A549 (cell line): ENCODE data around the gene NCOA7. TPM values are rescaled to one million over a fixed set of nuclear protein-coding genes. Genes with fewer than 3 reads are reported as not detected.

Source experiments
- ATAC-seq, 2 experiments: fragments of 200-7000 bp in 1 of 2; fragments of >200 bp in 1 of 2; cut with Nextera tagmentation in 1 of 2; cut with Tn5 transposase in 1 of 2; 3 replicates each; pipeline versions ENCODE4 v1.8.0 to v1.9.1; 2018 to 2020; ENCODE audit warnings: mild to moderate bottlenecking in 1 of 2, moderate library complexity in 1 of 2
- CTCF ChIA-PET: fragments of 300-600 bp; sonication (Branson Sonifier 250); formaldehyde crosslinking; extraction: SDS; loops from one replicate; lab custom pipeline; 2021; ENCODE audit warnings: antibody characterized with exemption, inconsistent platforms; lab: Yijun Ruan, JAX
- POLR2A ChIA-PET: fragments of 350-600 bp; formaldehyde crosslinking; extraction: SDS; loops from one replicate; lab custom pipeline; 2021; ENCODE audit warnings: antibody characterized with exemption, inconsistent platforms; lab: Yijun Ruan, JAX
- DNase-seq, 2 experiments: peaks; one replicate each; pipeline versions ENCODE4 v3.0.0 to v3.0.0-alpha.2; 2011 to 2016; ENCODE audit warnings: low read depth in 1 of 2, low spot score in 1 of 2
- FAIRE-seq: peaks from 2 replicates; lab custom pipeline; 2011; peaks lifted over from hg19 to GRCh38; lab: Jason Lieb, UNC
- H3K27ac ChIP-seq, 2 experiments: fragments of >200 bp; sonication (Bioruptor Twin); formaldehyde crosslinking; 3 replicates each; pipeline ENCODE4 v1.5.1; 2016 to 2017
- H3K4me1 ChIP-seq: fragments of >200 bp; sonication (Bioruptor Twin); formaldehyde crosslinking; 3 replicates; pipeline ENCODE4 v1.6.1; 2016
- H3K4me2 ChIP-seq: fragments of >200 bp; sonication (Bioruptor Twin); formaldehyde crosslinking; 3 replicates; pipeline ENCODE4 v1.6.1; 2016
- H3K4me3 ChIP-seq: fragments of >200 bp; sonication (Bioruptor Twin); formaldehyde crosslinking; 3 replicates; pipeline ENCODE4 v1.5.1; 2016
- H3K9me3 ChIP-seq: fragments of >200 bp; sonication (Bioruptor Twin); formaldehyde crosslinking; 3 replicates; pipeline ENCODE4 v1.6.1; 2016
- CBX2 ChIP-seq: fragments of 200-600 bp; sonication (generic); IDR thresholded peaks from 2 replicates; pipeline ENCODE4 v1.6.1; 2016; ENCODE audit warnings: low read depth, mild to moderate bottlenecking, borderline replicate concordance
- GATA3 ChIP-seq: IDR thresholded peaks from 2 replicates; pipeline ENCODE4 v1.6.1; 2012; ENCODE audit warnings: borderline replicate concordance
- JUN ChIP-seq, 2 experiments: fragments of >200 bp; sonication (Bioruptor Twin); formaldehyde crosslinking; IDR thresholded peaks; 2 replicates in 1 of 2; 3 replicates in 1 of 2; pipeline ENCODE4 v1.6.1; 2016 to 2017
- KDM5A ChIP-seq: fragments of 200-600 bp; sonication (generic); IDR thresholded peaks from 2 replicates; pipeline ENCODE4 v1.6.1; 2016; ENCODE audit warnings: antibody characterized with exemption, mild to moderate bottlenecking
- PHF8 ChIP-seq: fragments of 200-600 bp; sonication (generic); IDR thresholded peaks from 2 replicates; pipeline ENCODE4 v1.6.1; 2016; ENCODE audit warnings: low read depth, mild to moderate bottlenecking, antibody characterized with exemption, moderate library complexity, borderline replicate concordance
- RAD21 ChIP-seq, 2 experiments: fragments of >200 bp in 1 of 2; sonication (Bioruptor Twin) in 1 of 2; formaldehyde crosslinking in 1 of 2; IDR thresholded peaks in 1 of 2; conservative IDR thresholded peaks in 1 of 2; 2 replicates in 1 of 2; 3 replicates in 1 of 2; pipeline ENCODE4 v1.6.1; 2012 to 2018; ENCODE audit warnings: inconsistent platforms in 1 of 2
- SMC3 ChIP-seq: fragments of >200 bp; sonication (Bioruptor Twin); formaldehyde crosslinking; IDR thresholded peaks from 3 replicates; pipeline ENCODE4 v1.6.1; 2018; ENCODE audit warnings: inconsistent platforms
- ZFP36 ChIP-seq: fragments of 450-650 bp; IDR thresholded peaks from 2 replicates; pipeline ENCODE4 v1.6.1; 2014; ENCODE audit warnings: borderline replicate concordance; ENCODE audit not compliant: partially characterized antibody
- ZNF302 ChIP-seq: fragments of 250-450 bp; sonication (Bioruptor Pico); IDR thresholded peaks from 2 replicates; pipeline ENCODE4 v1.9.0; 2021; ENCODE audit warnings: inconsistent platforms, mild to moderate bottlenecking, moderate library complexity
- WGBS: methylation state at CpG from one replicate; pipeline ENCODE4 v1.1.6; 2017; ENCODE audit errors: missing lambda C conversion rate; 5-methylcytosine and 5-hydroxymethylcytosine counted together
- polyA plus RNA-seq, 4 experiments: library from polyadenylated mRNA; depleted of rRNA in 3 of 4; stranded (reverse); fragments of >200 nt; fragmentation: RNase III in 1 of 4; extraction: RNeasy Plus Mini Kit Qiagen cat#74134 plus additional on column Dnase treatment in 1 of 4; gene quantifications; 2 replicates in 3 of 4; 3 replicates in 1 of 4; pipeline ENCODE4 v1.2.3, GENCODE V29; 2011 to 2017
- TF ChIP-seq, protein P1 (sequence below): fragments of >200 bp; sonication (Bioruptor Twin); formaldehyde crosslinking; IDR thresholded peaks from 3 replicates; pipeline ENCODE4 v1.5.1; 2016
- TF ChIP-seq, protein P2 (sequence below): fragments of 200-600 bp; sonication (generic); IDR thresholded peaks from 2 replicates; pipeline ENCODE4 v1.6.1; 2016; ENCODE audit warnings: antibody characterized with exemption, mild to moderate bottlenecking, moderate library complexity
- TF ChIP-seq, protein P3 (sequence below): fragments of >200 bp; sonication (Bioruptor Twin); formaldehyde crosslinking; IDR thresholded peaks from 2 replicates; pipeline ENCODE4 v1.6.1; 2016
- TF ChIP-seq, protein P4 (sequence below): IDR thresholded peaks from 2 replicates; pipeline ENCODE4 v1.6.1; 2012
- TF ChIP-seq, protein P5 (sequence below): fragments of 250-450 bp; sonication (Bioruptor Pico); IDR thresholded peaks from 2 replicates; pipeline ENCODE4 v1.5.0; 2020; ENCODE audit warnings: low read depth, mild to moderate bottlenecking, moderate library complexity

The NCOA7 gene
- polyA plus RNA-seq, 2 of the 4 experiments (the other 2 are of a cell fraction), result 66.4 to 195 TPM

DNA sequence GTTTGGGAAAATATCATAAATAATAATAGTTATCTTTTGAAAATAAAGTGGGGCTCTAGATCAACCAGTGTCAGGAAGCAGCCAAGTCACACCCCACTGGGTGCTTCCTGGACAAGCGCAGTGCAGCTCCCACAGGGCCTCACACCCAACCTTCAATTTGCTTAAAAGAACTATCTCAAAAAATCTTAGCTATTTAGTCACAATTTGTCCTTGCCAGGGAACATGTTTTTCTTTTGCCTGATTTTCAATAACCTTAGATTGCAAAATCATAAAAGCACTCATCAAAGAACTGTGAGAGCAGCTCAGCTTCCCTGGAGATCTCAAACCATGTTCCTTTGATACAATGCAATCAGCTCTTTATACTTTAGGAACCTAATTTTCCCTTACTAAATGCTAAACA lies 1.6 kb upstream of the NCOA7 start (continued):
- TF ChIP-seq, protein P1, sequence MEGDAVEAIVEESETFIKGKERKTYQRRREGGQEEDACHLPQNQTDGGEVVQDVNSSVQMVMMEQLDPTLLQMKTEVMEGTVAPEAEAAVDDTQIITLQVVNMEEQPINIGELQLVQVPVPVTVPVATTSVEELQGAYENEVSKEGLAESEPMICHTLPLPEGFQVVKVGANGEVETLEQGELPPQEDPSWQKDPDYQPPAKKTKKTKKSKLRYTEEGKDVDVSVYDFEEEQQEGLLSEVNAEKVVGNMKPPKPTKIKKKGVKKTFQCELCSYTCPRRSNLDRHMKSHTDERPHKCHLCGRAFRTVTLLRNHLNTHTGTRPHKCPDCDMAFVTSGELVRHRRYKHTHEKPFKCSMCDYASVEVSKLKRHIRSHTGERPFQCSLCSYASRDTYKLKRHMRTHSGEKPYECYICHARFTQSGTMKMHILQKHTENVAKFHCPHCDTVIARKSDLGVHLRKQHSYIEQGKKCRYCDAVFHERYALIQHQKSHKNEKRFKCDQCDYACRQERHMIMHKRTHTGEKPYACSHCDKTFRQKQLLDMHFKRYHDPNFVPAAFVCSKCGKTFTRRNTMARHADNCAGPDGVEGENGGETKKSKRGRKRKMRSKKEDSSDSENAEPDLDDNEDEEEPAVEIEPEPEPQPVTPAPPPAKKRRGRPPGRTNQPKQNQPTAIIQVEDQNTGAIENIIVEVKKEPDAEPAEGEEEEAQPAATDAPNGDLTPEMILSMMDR, result no peak
- TF ChIP-seq ZNF302 (CRISPR knock-in tag) (no peak), KDM5A (no peak), PHF8 (no peak), ZFP36 (no peak), CBX2 (no peak)
- TF ChIP-seq, protein P2, sequence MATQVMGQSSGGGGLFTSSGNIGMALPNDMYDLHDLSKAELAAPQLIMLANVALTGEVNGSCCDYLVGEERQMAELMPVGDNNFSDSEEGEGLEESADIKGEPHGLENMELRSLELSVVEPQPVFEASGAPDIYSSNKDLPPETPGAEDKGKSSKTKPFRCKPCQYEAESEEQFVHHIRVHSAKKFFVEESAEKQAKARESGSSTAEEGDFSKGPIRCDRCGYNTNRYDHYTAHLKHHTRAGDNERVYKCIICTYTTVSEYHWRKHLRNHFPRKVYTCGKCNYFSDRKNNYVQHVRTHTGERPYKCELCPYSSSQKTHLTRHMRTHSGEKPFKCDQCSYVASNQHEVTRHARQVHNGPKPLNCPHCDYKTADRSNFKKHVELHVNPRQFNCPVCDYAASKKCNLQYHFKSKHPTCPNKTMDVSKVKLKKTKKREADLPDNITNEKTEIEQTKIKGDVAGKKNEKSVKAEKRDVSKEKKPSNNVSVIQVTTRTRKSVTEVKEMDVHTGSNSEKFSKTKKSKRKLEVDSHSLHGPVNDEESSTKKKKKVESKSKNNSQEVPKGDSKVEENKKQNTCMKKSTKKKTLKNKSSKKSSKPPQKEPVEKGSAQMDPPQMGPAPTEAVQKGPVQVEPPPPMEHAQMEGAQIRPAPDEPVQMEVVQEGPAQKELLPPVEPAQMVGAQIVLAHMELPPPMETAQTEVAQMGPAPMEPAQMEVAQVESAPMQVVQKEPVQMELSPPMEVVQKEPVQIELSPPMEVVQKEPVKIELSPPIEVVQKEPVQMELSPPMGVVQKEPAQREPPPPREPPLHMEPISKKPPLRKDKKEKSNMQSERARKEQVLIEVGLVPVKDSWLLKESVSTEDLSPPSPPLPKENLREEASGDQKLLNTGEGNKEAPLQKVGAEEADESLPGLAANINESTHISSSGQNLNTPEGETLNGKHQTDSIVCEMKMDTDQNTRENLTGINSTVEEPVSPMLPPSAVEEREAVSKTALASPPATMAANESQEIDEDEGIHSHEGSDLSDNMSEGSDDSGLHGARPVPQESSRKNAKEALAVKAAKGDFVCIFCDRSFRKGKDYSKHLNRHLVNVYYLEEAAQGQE, result no peak

DNA sequence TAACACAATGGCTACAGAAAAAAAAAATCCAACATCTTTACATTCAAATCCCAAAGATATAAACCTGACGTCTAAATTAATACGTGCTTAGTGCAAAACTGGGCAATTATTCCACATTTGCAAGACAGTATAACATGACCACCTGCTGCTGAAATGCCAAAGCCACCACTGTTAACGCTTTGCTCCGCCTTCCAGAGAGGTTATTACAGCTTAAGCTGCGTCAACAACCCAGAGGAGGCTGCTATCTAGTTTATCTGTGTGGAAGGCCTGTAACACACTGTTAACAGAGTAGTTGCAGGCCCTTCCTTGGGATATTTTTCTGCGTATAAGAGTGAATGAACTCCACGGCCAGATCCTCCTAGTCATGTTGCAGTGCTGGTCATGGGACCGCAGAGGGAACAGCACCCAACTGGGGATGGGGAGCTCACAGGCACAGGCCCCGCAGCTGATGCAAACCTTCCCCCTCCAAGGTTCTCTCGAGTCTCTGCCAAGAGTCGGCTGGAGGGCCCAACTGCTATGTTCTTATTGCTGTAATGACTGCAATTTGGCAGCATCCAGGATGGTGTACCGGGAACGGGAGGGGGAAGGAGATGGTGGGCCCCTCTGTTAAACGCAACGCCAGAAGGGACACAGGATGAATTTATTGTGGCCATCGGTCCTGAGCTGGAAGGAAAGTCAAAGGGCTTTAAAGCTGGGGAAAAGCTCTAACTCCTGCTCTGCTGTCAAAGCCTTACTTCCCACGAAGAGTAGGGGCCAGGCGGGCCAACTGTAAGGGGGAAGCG lies 993 bp upstream of the NCOA7 start:
- POLR2A ChIA-PET, result interaction anchor here (0.9 to 3.6 kb wide), 10 partner anchors 9 to 489 kb away, joined by 3 to 47 read pairs (median 8); partner anchors contain the start of genes HDDC2, HINT3 and TRMT11
- Histone ChIP-seq H3K4me2 (peak overlapping the region; percentile 81), H3K4me3 (peak overlapping the region; percentile 81), H3K4me1 (peaks cover 46% of the 10 kb centered on the region), H3K27ac (peak overlapping the region; percentile 91 to 97), H3K9me3 (no peaks in the 10 kb centered on the region)
- CTCF ChIA-PET, result interaction anchor here (1.2 to 3.4 kb wide), 13 partner anchors 8 to 197 kb away, joined by 3 to 24 read pairs (median 8); partner anchors contain the start of genes HINT3 and TRMT11
- FAIRE-seq, result no peak
- 5% methylated on average over 16 of the region's 19 CpGs for WGBS
- peak in 1 of 2 experiments; percentile 62 for DNase-seq
- peak; percentile 58 to 63 for ATAC-seq
- TF ChIP-seq, protein P3, sequence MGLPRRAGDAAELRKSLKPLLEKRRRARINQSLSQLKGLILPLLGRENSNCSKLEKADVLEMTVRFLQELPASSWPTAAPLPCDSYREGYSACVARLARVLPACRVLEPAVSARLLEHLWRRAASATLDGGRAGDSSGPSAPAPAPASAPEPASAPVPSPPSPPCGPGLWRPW, result no peak
- TF ChIP-seq, protein P4, sequence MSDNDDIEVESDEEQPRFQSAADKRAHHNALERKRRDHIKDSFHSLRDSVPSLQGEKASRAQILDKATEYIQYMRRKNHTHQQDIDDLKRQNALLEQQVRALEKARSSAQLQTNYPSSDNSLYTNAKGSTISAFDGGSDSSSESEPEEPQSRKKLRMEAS, result peak; percentile 28; the same call in 1 of the 2 replicates
- 0 out of 2 replicates have a peak, but pooled peaks have one; percentile 7 for TF ChIP-seq GATA3

DNA sequence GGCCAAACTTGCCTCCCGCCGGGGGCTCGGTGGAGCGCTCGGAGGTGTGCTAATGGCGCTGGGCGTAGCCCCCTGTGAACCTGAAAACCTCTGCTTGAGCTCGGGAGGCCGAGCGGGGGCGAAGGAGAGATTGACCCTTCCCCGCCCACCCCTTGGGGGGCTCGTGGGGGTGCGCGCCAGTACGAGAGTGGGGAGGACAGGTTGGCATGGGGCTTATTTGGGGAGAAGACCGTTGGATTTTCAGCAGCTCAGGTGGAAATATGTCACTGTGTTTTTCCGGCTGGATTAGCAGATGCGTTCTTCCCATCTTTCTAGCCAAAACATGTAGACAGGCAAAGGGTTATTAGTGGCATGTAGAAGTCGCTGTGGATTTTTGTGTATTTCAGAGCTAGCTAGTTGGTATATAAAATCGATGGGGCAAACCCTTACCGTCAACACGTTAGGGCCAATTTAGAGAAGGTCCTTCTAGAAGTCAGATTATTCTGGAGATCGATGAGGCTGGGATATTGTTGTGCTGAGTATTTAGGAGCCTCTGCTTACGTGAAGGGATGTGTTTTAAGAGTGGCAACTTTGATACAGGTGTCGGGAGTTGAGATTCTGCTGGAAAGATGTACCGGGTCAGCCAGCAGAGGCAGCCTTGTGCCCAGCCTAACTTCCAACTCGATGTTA lies 525 bp downstream of the NCOA7 start:
- DNase-seq (peak; percentile 61 to 71), ATAC-seq (peak; percentile 62 to 75), FAIRE-seq (no peak)
- TF ChIP-seq RAD21 (conservative IDR thresholded peaks at IDR 0.05 in 1 of 2, IDR thresholded peaks at IDR 0.05 in 1 of 2), result peak; percentile 35 to 44; a peak in 3 of 5 replicates
- no peak for TF ChIP-seq JUN (IDR thresholded peaks at IDR 0.05)
- TF ChIP-seq, protein P1, result peak; percentile 53
- 0 out of 3 replicates have a peak, but pooled peaks have one; percentile 27 for TF ChIP-seq SMC3
- TF ChIP-seq, protein P5, sequence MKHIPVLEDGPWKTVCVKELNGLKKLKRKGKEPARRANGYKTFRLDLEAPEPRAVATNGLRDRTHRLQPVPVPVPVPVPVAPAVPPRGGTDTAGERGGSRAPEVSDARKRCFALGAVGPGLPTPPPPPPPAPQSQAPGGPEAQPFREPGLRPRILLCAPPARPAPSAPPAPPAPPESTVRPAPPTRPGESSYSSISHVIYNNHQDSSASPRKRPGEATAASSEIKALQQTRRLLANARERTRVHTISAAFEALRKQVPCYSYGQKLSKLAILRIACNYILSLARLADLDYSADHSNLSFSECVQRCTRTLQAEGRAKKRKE (CRISPR knock-in tag), result no peak
- Histone ChIP-seq H3K4me3 (peak overlapping the region; percentile 81), H3K27ac (peak overlapping the region; percentile 91 to 97), H3K4me1 (peaks cover 59% of the 10 kb centered on the region), H3K4me2 (peak overlapping the region; percentile 81), H3K9me3 (no peaks in the 10 kb centered on the region)
- WGBS, result 1% methylated on average over 12 of the region's 28 CpGs
- POLR2A ChIA-PET, result interaction anchor here (1.0 to 3.6 kb wide), 9 partner anchors 10 to 195 kb away, joined by 3 to 47 read pairs (median 9); partner anchors contain the start of genes HINT3 and TRMT11
- CTCF ChIA-PET, result interaction anchor here (0.8 to 3.4 kb wide), 27 partner anchors 10 to 474 kb away, joined by 3 to 24 read pairs (median 5); partner anchors contain the start of genes HINT3 and TRMT11
